NCI-H1092 treated with DMSO at 0.1 percent for 48 hours (cell line): ENCODE data around the gene CERS3.

ENCODE experiments used
- DNase-seq: peaks from one replicate; lab custom pipeline; 2025; lab: John Stamatoyannopoulos, UW

The CERS3 gene

GRCh38 chr15:100529556-100529955 is 806 bp upstream of the CERS3 start:
- no peak for DNase-seq

GRCh38 chr15:100526027-100526481 is 2.7 kb downstream of the CERS3 start:
- peak; percentile 79 for DNase-seq

GRCh38 chr15:100525436-100525835 is 3.3 kb downstream of the CERS3 start:
- peak; percentile 24 for DNase-seq

- DNase-seq: no peak
Measured at GRCh38 chr15:100524326-100524725, 4.4 kb downstream of the CERS3 start.

GRCh38 chr15:100521907-100522306 is 6.8 kb downstream of the CERS3 start:
- DNase-seq: no peak

- DNase-seq: no peak
Measured at GRCh38 chr15:100520132-100520921, 8.4 kb downstream of the CERS3 start.

- DNase-seq: no peak
Measured at GRCh38 chr15:100517846-100518245, 10.9 kb downstream of the CERS3 start.

GRCh38 chr15:100516643-100517512 is 11.9 kb downstream of the CERS3 start:
- DNase-seq: peak; percentile 36

GRCh38 chr15:100515758-100516157 is 13.0 kb downstream of the CERS3 start:
- DNase-seq: no peak

- DNase-seq: no peak
Measured at GRCh38 chr15:100508641-100509300, 20.0 kb downstream of the CERS3 start.

- no peak for DNase-seq
Measured at GRCh38 chr15:100502651-100503050, 26.1 kb downstream of the CERS3 start.

- no peak for DNase-seq
Measured at GRCh38 chr15:100501117-100501516, 27.6 kb downstream of the CERS3 start.

GRCh38 chr15:100500226-100500990 is 28.3 kb downstream of the CERS3 start:
- DNase-seq: no peak

- DNase-seq: no peak
Measured at GRCh38 chr15:100495861-100496260, 32.9 kb downstream of the CERS3 start.

GRCh38 chr15:100493213-100493612 is 35.5 kb downstream of the CERS3 start:
- no peak for DNase-seq

GRCh38 chr15:100484443-100484842 is 44.3 kb downstream of the CERS3 start:
- DNase-seq: no peak

GRCh38 chr15:100483370-100483769 is 45.4 kb downstream of the CERS3 start:
- DNase-seq: no peak

GRCh38 chr15:100476805-100477204 is 51.9 kb downstream of the CERS3 start:
- no peak for DNase-seq

GRCh38 chr15:100472736-100473135 is 56.0 kb downstream of the CERS3 start:
- no peak for DNase-seq

- DNase-seq: no peak
Measured at GRCh38 chr15:100471933-100472332, 56.8 kb downstream of the CERS3 start.

GRCh38 chr15:100468285-100468684 is 60.5 kb downstream of the CERS3 start:
- no peak for DNase-seq

GRCh38 chr15:100466073-100466472 is 62.7 kb downstream of the CERS3 start:
- no peak for DNase-seq
